Measurements from ENCODE around the gene COX15.

- TF ChIP-seq CTCF (conservative IDR thresholded peaks at IDR 0.05 in 1 of 2, IDR thresholded peaks at IDR 0.05 in 1 of 2; ENCODE audit: extremely low read depth in 1 of 2, insufficient read depth in 1 of 2, low read depth in 1 of 2, low read length in 2 of 2) (no peak), EZH2 (IDR thresholded peaks at IDR 0.05; ENCODE audit: borderline replicate concordance, low read length) (no peak)
Measured at GRCh38 chr10:99689461-99689860, 42.5 kb downstream of the COX15 start.

Measured in mammary epithelial cell (primary cell).